IMR-90 (cell line): ENCODE results near the gene NBEAL1.

Experiments
- CTCF ChIP-seq: conservative IDR thresholded peaks from 2 replicates; pipeline ENCODE4 v1.5.1; 2012; ENCODE audit warnings: mild to moderate bottlenecking, low read depth, low read length, improper control_type of control experiment
- MAZ ChIP-seq: IDR thresholded peaks from 2 replicates; pipeline ENCODE4 v1.6.1; 2012; ENCODE audit warnings: low read depth, mild to moderate bottlenecking, low read length, improper control_type of control experiment, moderate library complexity, borderline replicate concordance
- POLR2A ChIP-seq: IDR thresholded peaks from 2 replicates; pipeline ENCODE4 v1.6.1; 2012; ENCODE audit warnings: mild to moderate bottlenecking, low read depth, low read length
- RAD21 ChIP-seq: IDR thresholded peaks from 2 replicates; pipeline ENCODE4 v1.6.1; 2012; ENCODE audit warnings: low read length, improper control_type of control experiment

- TF ChIP-seq POLR2A (no peak), MAZ (no peak), CTCF (no peak), RAD21 (no peak)
Observed at GRCh38 chr2:203083328-203083727, 68.7 kb downstream of the NBEAL1 start.
